ENCODE results near the gene PLB1. TPM values are rescaled to one million over a fixed set of nuclear protein-coding genes. Genes with fewer than 3 reads are reported as not detected.

Gene PLB1
- total and polyA plus RNA-seq, 2 experiments from 2014 or later = 0.06 to 0.21 TPM

GRCh38 chr2:28495551-28496250 lies at the start of gene PLB1 (continued):
- no peak for TF ChIP-seq REST (IDR thresholded peaks at IDR 0.05; ENCODE audit: unreplicated experiment)

- H3K4me1 ChIP-seq (ENCODE audit: insufficient read depth) = no peaks in the 10 kb centered on the region
- no peak for ATAC-seq
- Mint-ChIP-seq H3K9me3 (no peaks in the 10 kb centered on the region), H3K27me3 (ENCODE audit: insufficient read depth, low read depth, poor library complexity) (no peaks in the 10 kb centered on the region), H3K4me1 (peaks cover 5% of the 10 kb centered on the region; the same call in 2 of the 3 replicates), H3K27ac (no peak overlapping the region), H3K4me3 (no peak overlapping the region), H3K36me3 (ENCODE audit: low read depth) (no peaks in the 10 kb centered on the region)
- no peak overlapping the region for H2AFZ ChIP-seq
- no peaks in the 10 kb centered on the region for H3K79me2 ChIP-seq (replicated peaks; ENCODE audit: insufficient read depth)
- H3K27ac ChIP-seq (ENCODE audit: low read depth) = no peak overlapping the region
- no peaks in the 10 kb centered on the region for H3K36me3 ChIP-seq (ENCODE audit: insufficient read depth)
- no peaks in the 10 kb centered on the region for H4K20me1 ChIP-seq (replicated peaks; ENCODE audit: insufficient read depth)
- no peaks in the 10 kb centered on the region for H3F3A ChIP-seq (replicated peaks; ENCODE audit: low read depth)
- no peaks in the 10 kb centered on the region for H3K27me3 ChIP-seq (ENCODE audit: insufficient read depth)
- H3K9me2 ChIP-seq (ENCODE audit: insufficient read depth) = no peaks in the 10 kb centered on the region
- H3K4me3 ChIP-seq = no peak overlapping the region
- DNase-seq (ENCODE audit: low spot score) = no peak
- H3K4me2 ChIP-seq = no peak overlapping the region
- TF ChIP-seq POLR2AphosphoS5 (IDR thresholded peaks at IDR 0.05; ENCODE audit: low read depth) = no peak
- no peak for TF ChIP-seq JUNB (IDR thresholded peaks at IDR 0.05; ENCODE audit: unreplicated experiment)
- no peak for TF ChIP-seq REST (IDR thresholded peaks at IDR 0.05; ENCODE audit: unreplicated experiment)
- no peak for TF ChIP-seq EZH2phosphoT487 (IDR thresholded peaks at IDR 0.05; ENCODE audit: unreplicated experiment)
- no peak for TF ChIP-seq CTCF (conservative IDR thresholded peaks at IDR 0.05; ENCODE audit: low read depth in 2 of 2)
- no peak for TF ChIP-seq EZH2 (IDR thresholded peaks at IDR 0.05; ENCODE audit: low read depth, unreplicated experiment)
- no peak for TF ChIP-seq ZNF331 (CRISPR knock-in tag; IDR thresholded peaks at IDR 0.05; ENCODE audit: low read depth)
- no peak for TF ChIP-seq NANOG (IDR thresholded peaks at IDR 0.05; ENCODE audit: borderline replicate concordance)
- TF ChIP-seq, protein P1, sequence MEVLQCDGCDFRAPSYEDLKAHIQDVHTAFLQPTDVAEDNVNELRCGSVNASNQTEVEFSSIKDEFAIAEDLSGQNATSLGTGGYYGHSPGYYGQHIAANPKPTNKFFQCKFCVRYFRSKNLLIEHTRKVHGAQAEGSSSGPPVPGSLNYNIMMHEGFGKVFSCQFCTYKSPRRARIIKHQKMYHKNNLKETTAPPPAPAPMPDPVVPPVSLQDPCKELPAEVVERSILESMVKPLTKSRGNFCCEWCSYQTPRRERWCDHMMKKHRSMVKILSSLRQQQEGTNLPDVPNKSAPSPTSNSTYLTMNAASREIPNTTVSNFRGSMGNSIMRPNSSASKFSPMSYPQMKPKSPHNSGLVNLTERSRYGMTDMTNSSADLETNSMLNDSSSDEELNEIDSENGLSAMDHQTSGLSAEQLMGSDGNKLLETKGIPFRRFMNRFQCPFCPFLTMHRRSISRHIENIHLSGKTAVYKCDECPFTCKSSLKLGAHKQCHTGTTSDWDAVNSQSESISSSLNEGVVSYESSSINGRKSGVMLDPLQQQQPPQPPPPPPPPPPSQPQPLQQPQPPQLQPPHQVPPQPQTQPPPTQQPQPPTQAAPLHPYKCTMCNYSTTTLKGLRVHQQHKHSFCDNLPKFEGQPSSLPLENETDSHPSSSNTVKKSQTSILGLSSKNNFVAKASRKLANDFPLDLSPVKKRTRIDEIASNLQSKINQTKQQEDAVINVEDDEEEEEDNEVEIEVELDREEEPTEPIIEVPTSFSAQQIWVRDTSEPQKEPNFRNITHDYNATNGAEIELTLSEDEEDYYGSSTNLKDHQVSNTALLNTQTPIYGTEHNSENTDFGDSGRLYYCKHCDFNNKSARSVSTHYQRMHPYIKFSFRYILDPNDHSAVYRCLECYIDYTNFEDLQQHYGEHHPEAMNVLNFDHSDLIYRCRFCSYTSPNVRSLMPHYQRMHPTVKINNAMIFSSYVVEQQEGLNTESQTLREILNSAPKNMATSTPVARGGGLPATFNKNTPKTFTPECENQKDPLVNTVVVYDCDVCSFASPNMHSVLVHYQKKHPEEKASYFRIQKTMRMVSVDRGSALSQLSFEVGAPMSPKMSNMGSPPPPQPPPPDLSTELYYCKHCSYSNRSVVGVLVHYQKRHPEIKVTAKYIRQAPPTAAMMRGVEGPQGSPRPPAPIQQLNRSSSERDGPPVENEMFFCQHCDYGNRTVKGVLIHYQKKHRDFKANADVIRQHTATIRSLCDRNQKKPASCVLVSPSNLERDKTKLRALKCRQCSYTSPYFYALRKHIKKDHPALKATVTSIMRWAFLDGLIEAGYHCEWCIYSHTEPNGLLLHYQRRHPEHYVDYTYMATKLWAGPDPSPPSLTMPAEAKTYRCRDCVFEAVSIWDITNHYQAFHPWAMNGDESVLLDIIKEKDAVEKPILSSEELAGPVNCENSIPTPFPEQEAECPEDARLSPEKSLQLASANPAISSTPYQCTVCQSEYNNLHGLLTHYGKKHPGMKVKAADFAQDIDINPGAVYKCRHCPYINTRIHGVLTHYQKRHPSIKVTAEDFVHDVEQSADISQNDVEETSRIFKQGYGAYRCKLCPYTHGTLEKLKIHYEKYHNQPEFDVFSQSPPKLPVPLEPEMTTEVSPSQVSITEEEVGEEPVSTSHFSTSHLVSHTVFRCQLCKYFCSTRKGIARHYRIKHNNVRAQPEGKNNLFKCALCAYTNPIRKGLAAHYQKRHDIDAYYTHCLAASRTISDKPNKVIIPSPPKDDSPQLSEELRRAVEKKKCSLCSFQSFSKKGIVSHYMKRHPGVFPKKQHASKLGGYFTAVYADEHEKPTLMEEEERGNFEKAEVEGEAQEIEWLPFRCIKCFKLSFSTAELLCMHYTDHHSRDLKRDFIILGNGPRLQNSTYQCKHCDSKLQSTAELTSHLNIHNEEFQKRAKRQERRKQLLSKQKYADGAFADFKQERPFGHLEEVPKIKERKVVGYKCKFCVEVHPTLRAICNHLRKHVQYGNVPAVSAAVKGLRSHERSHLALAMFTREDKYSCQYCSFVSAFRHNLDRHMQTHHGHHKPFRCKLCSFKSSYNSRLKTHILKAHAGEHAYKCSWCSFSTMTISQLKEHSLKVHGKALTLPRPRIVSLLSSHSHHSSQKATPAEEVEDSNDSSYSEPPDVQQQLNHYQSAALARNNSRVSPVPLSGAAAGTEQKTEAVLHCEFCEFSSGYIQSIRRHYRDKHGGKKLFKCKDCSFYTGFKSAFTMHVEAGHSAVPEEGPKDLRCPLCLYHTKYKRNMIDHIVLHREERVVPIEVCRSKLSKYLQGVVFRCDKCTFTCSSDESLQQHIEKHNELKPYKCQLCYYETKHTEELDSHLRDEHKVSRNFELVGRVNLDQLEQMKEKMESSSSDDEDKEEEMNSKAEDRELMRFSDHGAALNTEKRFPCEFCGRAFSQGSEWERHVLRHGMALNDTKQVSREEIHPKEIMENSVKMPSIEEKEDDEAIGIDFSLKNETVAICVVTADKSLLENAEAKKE (CRISPR knock-in tag; IDR thresholded peaks at IDR 0.05) = no peak
Measured at GRCh38 chr2:28446531-28446930, 49.3 kb upstream of the PLB1 start.
